Measurements from ENCODE around the gene APOC1.

GRCh38 chr19:44948237-44948636 lies 33.8 kb downstream of the APOC1 start:
- TF ChIP-seq CTCF (IDR thresholded peaks at IDR 0.05 in 4 of 5, conservative IDR thresholded peaks at IDR 0.05 in 1 of 5) = no peak
- no peak for TF ChIP-seq POLR2A (IDR thresholded peaks at IDR 0.05)
